ENCODE measurements around the gene HSD17B1. TPM values are rescaled to one million over a fixed set of nuclear protein-coding genes. Genes with fewer than 3 reads are reported as not detected.
"Not testable (repeated sequence)": the region's sequence is repeated elsewhere in the genome, so short reads cannot be mapped to it uniquely, and the experiment has no call there.

HSD17B1 gene
- total RNA-seq, 1 donor from 2014 or later, result 2.4 TPM

GRCh38 chr17:42541041-42541833, 11.5 kb upstream of the HSD17B1 start:
- intact Hi-C loops (cut with DNase I), result no loop called here
- no peak for ATAC-seq
- no peak for DNase-seq (ENCODE audit: low spot score)

- no peak for DNase-seq (ENCODE audit: low spot score)
- intact Hi-C loops (cut with DNase I), result no loop called here
- no peak for ATAC-seq
Observed at GRCh38 chr17:42543190-42544079, 9.3 kb upstream of the HSD17B1 start.

- no peak for ATAC-seq
- no peak for DNase-seq (ENCODE audit: low spot score)
- intact Hi-C loops (cut with DNase I), result no loop called here
Observed at GRCh38 chr17:42544874-42545283, 7.8 kb upstream of the HSD17B1 start.

GRCh38 chr17:42545755-42546505, 6.8 kb upstream of the HSD17B1 start:
- intact Hi-C loops (cut with DNase I); DNase-seq (ENCODE audit: low spot score); ATAC-seq: not testable (repeated sequence)

GRCh38 chr17:42547001-42547461, 5.7 kb upstream of the HSD17B1 start:
- no peak for DNase-seq (ENCODE audit: low spot score)
- no peak for ATAC-seq
- intact Hi-C loops (cut with DNase I), result no loop called here

- DNase-seq (ENCODE audit: low spot score) (no peak), ATAC-seq (no peak)
- intact Hi-C loops (cut with DNase I), result no loop called here
Observed at GRCh38 chr17:42547698-42548069, 5.0 kb upstream of the HSD17B1 start.

GRCh38 chr17:42548070-42548837, 4.5 kb upstream of the HSD17B1 start:
- intact Hi-C loops (cut with DNase I), result no loop called here
- no peak for DNase-seq (ENCODE audit: low spot score)
- ATAC-seq, result peak; percentile 24

- DNase-seq (ENCODE audit: low spot score) (no peak), ATAC-seq (no peak)
- intact Hi-C loops (cut with DNase I), result no loop called here
Observed at GRCh38 chr17:42548993-42549755, 3.5 kb upstream of the HSD17B1 start.

- no peak for DNase-seq (ENCODE audit: low spot score)
- intact Hi-C loops (cut with DNase I), result no loop called here
- peak; percentile 5 for ATAC-seq
Observed at GRCh38 chr17:42553161-42553818, 567 bp downstream of the HSD17B1 start.

- ATAC-seq (peak; percentile 2), DNase-seq (ENCODE audit: low spot score) (no peak)
- intact Hi-C loops (cut with DNase I), result no loop called here
Observed at GRCh38 chr17:42553866-42554249, 1.1 kb downstream of the HSD17B1 start.

- DNase-seq (ENCODE audit: low spot score) (peak; percentile 92), ATAC-seq (peak; percentile 95)
- intact Hi-C loops (cut with DNase I), result no loop called here
Observed at GRCh38 chr17:42554250-42555121, 1.8 kb downstream of the HSD17B1 start.

- no peak for ATAC-seq
- DNase-seq (ENCODE audit: low spot score), result no peak
- intact Hi-C loops (cut with DNase I), result no loop called here
Observed at GRCh38 chr17:42555122-42555622, 2.4 kb downstream of the HSD17B1 start.

GRCh38 chr17:42555961-42556617, 3.4 kb downstream of the HSD17B1 start:
- ATAC-seq; intact Hi-C loops (cut with DNase I); DNase-seq (ENCODE audit: low spot score): not testable (repeated sequence)

GRCh38 chr17:42559075-42559474, 6.4 kb downstream of the HSD17B1 start:
- DNase-seq (ENCODE audit: low spot score), result no peak
- no peak for ATAC-seq
- intact Hi-C loops (cut with DNase I), result no loop called here

- ATAC-seq (no peak), DNase-seq (ENCODE audit: low spot score) (no peak)
- intact Hi-C loops (cut with DNase I), result no loop called here
Observed at GRCh38 chr17:42560246-42560645, 7.5 kb downstream of the HSD17B1 start.

GRCh38 chr17:42561897-42562387, 9.2 kb downstream of the HSD17B1 start, which contains the start of gene COASY:
TSS of gene COASY (plus strand) at chr17:42562148. CDS start at chr17:42562623, 475 bp downstream.
- intact Hi-C loops (cut with DNase I), result no loop called here
- ATAC-seq (peak; percentile 92), DNase-seq (ENCODE audit: low spot score) (peak; percentile 98)
